G401 (cell line): ENCODE data around the gene IL17C. TPM values are rescaled to one million over a fixed set of nuclear protein-coding genes. Genes with fewer than 3 reads are reported as not detected.

ENCODE experiments used
- DNase-seq: peaks from one replicate; pipeline ENCODE4 v3.0.0-alpha.2; 2015; ENCODE audit warnings: low spot score
- in situ Hi-C: cut with HindIII; loops from 2 replicates; pipeline ENCODE4 v1.10.0; 2016; ENCODE audit warnings: low sequenced_read_pairs, mixed read lengths
- total RNA-seq: library from RNA; depleted of rRNA; stranded (reverse); fragments of >200 nt; shearing (Covaris generic); gene quantifications from 2 replicates; pipeline ENCODE4 v1.2.3, GENCODE V29; 2014; rRNA removed

Gene IL17C
- 0.43 TPM in 1 of 2 replicates, not detected in the other for total RNA-seq

DNA sequence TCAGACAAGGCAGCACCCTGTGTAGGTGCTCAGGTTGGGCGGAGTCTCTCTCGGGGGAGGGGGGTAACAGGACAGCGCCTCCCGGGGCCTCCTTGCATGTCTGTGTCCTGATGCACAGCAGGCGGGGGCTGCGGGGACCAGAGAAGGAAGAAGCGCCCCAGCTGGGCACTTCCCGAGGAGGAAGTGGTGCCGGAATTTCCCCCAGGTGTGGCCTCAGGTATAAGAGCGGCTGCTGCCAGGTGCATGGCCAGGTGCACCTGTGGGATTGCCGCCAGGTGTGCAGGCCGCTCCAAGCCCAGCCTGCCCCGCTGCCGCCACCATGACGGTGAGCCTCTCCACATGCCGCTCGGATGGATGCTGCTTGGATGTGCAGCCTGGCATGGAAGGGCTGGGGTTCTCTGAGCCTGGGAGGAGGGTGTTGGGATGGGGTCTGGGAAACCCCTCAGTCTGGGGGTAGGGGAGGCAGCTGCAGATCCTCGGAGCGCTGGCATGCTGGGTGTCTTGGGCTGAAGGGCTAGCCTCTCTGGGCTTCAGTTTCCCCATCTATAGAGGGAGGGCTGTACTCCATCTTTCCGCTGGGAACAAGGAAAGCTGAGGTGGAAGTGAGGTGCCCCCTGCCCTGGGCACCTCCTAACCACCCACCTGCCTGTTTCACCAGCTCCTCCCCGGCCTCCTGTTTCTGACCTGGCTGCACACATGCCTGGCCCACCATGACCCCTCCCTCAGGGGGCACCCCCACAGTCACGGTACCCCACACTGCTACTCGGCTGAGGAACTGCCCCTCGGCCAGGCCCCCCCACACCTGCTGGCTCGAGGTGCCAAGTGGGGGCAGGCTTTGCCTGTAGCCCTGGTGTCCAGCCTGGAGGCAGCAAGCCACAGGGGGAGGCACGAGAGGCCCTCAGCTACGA is at the start of gene IL17C:
IL17C (plus strand) TSS at position 250 of the 908 bp plus-strand sequence; CDS start at position 320, 70 bp downstream.
- DNase-seq = no peak
- in situ Hi-C loops = no loop called here

DNA sequence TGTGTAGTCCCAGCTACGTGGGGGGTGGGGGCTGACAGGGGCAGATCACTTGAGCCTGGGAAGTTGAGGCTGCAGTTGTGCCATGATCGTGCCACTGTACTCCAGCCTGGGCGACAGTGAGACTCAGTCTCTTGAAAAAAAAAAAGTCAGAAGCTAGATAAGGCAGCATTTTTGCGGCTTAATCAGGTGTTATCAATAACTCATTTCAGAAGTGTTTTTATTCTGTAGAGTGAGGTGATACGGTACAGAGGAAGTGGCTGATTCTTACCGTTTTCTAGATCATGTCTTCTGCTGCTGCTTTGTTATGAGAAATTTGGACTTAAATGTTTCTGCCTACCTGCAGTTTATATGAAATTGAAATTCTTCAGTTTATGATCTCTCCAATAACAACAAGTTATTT is 49.6 kb upstream of the IL17C start:
- no peak for DNase-seq
- in situ Hi-C loops = no loop called here

DNA sequence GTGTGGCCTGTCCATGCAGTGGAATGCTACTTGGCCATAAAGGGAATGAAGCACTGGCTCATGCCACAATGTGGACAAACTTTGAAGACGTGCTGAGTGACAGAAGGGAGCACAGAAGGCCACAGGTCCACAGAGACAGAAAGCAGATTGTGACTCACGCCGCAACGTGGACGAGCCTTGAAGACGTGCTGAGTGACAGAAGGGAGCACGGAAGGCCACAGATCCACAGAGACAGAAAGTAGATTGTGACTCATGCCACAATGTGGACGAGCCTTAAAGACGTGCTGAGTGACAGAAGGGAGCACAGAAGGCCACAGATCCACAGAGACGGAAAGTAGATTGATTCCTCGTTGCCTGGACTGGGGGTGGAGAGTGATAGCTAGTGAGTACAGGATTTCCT is 48.9 kb upstream of the IL17C start:
- DNase-seq = no peak
- in situ Hi-C loops = no loop called here

DNA sequence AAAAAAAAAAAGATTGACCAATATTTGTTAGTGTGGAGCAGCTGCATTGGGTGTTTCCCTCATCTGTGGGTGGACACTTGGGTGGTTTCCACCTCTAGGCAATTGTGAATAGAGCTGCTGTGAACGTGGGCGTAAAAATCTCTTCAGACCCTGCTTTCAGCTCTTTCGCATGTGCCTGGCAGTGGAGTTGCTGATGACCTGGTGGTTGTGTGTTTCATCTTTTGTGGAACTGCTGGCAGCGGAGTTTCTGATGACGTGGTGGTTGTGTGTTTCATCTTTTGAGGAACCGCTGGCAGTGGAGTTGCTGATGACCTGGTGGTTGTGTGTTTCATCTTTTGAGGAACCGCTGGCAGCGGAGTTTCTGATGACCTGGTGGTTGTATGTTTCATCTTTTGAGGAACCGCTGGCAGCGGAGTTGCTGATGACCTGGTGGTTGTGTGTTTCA is 46.8 kb upstream of the IL17C start:
- in situ Hi-C loops = no loop called here

GRCh38 chr16:88593061-88593460 is 45.3 kb upstream of the IL17C start:
- DNase-seq = no peak
- in situ Hi-C loops = no loop called here

More for the DNA sequence above, 46.8 kb upstream of the IL17C start:
- DNase-seq = no peak

GRCh38 chr16:88593489-88593888 is 44.9 kb upstream of the IL17C start:
- DNase-seq = no peak
- in situ Hi-C loops = no loop called here

- DNase-seq = no peak
- in situ Hi-C loops = no loop called here
Measured at GRCh38 chr16:88593910-88594309, 44.5 kb upstream of the IL17C start.

- no peak for DNase-seq
- in situ Hi-C loops = no loop called here
Measured at GRCh38 chr16:88595101-88595500, 43.3 kb upstream of the IL17C start.

- no peak for DNase-seq
- in situ Hi-C loops = no loop called here
Measured at GRCh38 chr16:88595921-88596320, 42.5 kb upstream of the IL17C start.

GRCh38 chr16:88596483-88596882 is 41.9 kb upstream of the IL17C start:
- no peak for DNase-seq
- in situ Hi-C loops = no loop called here

DNA sequence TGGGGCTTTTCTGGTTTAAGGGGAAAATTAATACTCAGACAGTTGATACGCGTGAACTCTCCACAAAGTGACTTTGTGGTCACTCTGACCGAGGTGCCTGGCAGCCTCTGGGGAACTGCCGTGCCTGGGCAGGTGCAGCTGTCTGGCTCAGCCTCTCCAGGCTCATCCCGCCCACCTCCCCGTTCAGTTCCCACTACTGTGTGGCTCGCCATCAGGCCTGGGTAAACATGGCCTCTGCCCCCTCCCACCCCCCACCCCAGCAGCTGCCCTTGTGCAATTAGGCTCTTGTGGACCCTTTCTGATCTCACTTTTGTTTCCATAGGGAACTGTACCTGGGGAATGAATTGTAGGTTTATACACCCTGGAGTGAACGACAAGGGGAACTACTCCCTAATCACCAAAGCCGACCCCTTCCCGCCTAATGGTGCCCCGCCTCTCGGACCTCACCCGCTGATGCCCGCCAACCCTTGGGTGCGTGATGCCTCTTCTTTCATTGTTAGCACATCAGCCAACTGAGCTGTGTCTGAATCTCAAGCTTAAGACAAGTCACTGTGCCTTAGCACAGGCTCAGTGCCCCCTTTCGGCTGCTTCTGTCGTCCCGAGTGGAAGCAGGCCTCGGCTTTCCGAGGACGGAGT is 40.4 kb upstream of the IL17C start:
- DNase-seq = no peak
- in situ Hi-C loops = no loop called here

DNA sequence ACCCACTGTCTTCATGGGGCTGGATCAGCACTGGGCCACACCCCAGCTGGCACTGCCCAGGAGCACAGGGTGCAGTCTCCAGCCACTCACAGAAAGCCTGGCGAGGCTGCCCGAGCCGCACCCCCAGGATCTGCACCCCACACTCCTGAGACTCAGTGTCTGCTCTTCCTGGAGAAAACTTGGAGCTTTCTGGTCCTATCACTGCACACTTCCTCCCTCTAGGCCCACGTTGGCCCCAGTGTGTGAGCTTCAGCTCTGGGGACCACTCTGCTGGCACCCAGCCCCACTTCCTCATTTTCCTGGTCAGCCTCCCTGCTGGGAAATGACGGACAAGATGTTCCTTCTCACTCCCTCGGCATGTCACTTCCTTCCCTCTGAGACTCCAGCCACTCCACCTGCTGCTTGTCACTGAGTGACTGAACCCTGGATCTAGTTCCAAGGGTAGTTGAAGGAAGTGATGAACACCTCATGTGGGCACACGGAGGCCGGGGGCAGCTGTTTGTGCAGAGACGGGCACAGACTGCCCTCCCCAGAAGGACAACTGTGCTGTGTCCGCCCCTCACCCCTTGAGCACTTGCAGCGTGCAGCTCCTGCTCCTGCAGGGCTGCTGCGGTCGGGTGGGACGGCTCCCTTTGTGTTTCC is 39.2 kb upstream of the IL17C start:
- in situ Hi-C loops = no loop called here
- no peak for DNase-seq

- in situ Hi-C loops = no loop called here
- DNase-seq = no peak
Measured at GRCh38 chr16:88599825-88600538, 38.4 kb upstream of the IL17C start.

- no peak for DNase-seq
- in situ Hi-C loops = no loop called here
Measured at GRCh38 chr16:88600539-88600896, 37.9 kb upstream of the IL17C start.

DNA sequence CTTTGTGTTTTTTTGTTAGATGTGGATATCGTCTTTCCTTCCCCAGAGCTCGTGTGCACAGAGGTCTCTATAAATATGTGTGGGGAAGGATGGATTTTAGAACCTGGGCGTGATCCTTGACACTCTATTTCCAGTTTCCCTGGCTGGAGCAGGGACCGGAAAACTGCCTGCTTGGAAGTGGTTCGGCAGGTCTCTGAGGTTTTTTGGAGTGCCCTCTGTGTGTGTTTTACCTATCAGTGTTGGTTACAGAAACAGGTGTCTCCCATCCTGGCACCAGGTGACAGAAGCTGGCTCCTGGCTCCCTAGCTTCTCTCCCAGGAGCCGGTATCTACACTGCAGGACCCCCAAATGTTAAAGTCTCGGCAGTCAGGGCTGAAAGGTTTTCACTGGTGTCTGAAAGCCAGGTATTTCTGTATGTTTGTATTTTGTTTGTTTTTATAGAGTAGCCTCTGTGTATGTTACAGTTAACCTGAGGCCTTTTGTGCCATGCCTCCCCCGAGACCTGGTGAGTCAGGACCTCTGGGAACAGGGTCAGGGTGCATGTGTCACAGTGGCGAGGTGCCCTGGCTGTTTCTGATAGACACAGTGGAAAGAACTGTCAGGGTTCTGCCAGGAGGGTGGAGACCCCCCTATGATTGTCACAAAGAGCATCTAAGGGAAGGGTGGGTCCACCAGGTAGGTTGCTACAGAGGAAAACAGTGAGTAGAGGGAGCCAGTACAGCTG is 36.9 kb upstream of the IL17C start:
- in situ Hi-C loops = no loop called here
- DNase-seq = no peak

- no peak for DNase-seq
- in situ Hi-C loops = no loop called here
Measured at GRCh38 chr16:88602091-88602490, 36.3 kb upstream of the IL17C start.

DNA sequence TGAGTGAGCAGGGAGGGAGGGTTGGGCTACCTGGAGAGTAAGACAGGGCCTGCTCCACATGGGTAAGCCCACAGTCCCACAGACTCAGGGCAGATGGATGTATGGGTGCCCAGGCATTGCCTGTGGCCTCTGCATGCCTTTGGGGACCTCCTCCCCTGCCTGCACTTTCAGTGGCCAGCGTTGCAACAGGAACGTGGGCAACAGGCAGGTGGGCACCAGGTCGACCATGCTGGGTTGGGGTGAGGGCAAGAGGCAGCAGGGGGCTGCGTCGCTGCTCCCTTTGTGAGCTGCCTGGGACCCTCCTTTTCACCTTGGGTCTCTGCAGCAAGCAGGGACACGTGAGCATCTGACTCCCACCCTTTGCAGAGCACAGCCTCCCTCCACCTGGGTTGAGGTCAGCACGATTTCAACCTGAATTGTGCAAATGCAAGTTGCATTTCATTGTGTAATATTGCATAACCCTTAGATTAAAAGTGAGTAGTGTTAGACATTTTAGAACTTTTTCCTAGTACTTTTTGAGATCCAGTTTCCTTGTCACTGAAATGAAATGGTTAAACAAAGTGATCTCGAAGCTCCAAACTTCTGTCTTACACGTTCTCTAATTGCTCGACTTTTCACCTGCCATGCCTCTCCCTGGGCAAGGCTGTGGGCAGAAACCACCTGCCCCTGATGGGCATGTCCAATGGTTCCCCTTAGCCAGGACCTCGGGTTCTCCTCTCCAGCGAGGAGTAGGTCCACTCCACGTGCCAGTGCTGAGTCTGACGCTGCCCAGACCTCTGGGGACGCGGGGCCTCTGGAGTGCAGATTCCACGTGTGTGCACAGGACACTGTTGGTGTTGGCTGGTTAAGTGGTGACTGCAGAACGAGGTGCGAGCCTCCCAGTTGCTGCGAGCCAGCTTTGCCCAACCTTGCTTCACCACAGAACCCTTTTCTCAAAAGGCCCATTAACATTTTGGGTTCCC is 32.9 kb upstream of the IL17C start:
- no peak for DNase-seq
- in situ Hi-C loops = no loop called here
